CD4-positive, alpha-beta T cell treated with Interleukin-2 at 100 ng/mL for 4 hours (primary cell): ENCODE results near the gene CPEB2.
"Not testable (repeated sequence)": the region's sequence is repeated elsewhere in the genome, so short reads cannot be mapped to it uniquely, and the experiment has no call there.

Experiments
- DNase-seq: peaks from one replicate; pipeline ENCODE4 v3.0.0-alpha.2; 2020; ENCODE audit warnings: low spot score

The CPEB2 gene

GRCh38 chr4:15054541-15054940, 52.3 kb downstream of the CPEB2 start:
- DNase-seq = no peak

DNA sequence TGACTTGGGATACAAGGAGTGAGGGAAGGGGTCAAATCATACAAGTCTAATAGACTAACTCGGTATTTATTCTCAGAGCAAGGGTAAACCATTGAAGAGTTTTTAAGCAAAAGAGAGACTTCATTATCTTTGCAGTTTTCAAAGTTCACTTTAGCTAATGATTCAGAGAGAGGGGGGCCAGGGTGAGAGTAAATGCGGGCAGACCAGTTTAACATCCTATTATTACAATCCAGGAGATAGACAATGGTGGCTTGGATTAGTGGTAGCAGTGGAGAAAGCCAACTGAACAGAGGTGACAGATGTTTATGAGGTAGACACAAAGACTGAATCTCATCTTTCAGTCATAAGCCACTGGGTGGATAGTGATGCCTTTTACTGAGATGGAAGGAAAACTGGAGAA, 57.9 kb downstream of the CPEB2 start:
- no peak for DNase-seq

DNA sequence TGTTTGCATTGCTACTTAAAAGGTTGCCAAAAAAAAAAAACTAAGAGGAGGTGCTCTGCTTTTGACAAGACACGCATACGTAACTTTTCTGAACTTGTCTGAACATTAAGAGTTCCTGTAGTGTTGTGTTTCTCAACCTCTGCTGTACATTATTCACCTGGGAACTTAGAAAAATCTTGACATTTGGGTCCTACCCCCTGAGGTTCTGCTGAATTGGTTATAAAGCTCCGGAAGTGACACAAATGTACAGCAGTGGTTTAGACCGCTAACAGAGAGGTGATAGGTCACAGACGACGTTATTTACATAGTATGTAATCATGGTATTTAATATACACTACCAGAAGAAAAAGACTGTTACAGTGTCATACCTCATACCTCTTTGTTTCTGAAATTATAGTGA, 61.1 kb downstream of the CPEB2 start:
- no peak for DNase-seq

DNA sequence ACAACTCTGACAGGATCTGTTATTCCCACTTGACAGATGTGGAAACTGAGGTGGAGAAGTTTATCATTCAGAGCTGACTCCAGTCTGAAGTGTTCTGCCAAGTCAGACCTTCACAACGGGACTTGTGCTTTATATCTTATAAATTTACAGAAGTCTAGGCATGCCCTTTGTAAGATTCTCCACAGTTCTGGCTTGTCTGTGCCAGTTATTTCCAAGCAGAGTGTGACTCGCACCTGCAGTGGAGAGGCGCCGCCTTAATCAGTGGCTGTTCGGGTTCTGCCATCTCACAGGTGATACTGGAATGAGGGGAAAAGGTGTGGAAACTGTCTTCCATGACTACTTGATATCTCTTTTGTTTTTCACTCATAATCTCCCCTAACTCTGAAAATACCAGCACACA, 63.2 kb downstream of the CPEB2 start:
- no peak for DNase-seq

DNA sequence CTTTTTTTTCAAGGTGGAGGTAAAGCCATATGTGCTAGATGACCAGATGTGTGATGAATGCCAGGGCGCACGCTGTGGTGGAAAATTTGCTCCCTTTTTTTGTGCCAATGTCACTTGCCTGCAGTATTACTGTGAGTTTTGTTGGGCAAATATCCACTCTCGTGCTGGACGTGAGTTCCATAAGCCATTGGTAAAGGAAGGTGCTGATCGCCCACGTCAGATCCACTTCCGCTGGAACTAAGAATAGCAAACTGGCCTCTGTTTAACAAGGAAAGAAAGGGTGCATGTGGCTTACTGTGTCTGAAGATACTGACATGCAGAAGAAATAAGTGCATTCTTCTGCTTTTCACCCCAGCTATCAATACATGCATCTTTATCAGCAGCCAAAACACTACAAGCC, 63.9 kb downstream of the CPEB2 start:
- DNase-seq = no peak

GRCh38 chr4:15068298-15068697, 66.0 kb downstream of the CPEB2 start:
- no peak for DNase-seq

DNA sequence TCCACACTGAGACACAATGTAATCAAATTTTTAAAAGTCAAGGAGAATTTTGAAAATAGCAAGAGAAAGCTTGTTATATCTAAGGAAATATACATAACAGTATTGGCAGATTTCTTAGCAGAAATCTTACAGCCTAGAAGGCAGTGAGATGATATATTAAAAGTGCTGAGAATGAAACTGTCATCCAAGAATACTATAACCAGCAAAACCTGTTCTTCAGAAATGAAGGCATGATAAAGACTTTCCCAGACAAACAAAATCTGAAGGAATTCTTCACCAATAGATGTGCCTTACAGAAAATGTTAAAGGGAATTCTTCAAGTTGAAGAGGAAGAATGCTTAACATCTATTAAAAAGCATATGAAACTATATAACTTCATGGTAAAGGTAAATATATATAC, 73.6 kb downstream of the CPEB2 start:
- DNase-seq = no peak

DNA sequence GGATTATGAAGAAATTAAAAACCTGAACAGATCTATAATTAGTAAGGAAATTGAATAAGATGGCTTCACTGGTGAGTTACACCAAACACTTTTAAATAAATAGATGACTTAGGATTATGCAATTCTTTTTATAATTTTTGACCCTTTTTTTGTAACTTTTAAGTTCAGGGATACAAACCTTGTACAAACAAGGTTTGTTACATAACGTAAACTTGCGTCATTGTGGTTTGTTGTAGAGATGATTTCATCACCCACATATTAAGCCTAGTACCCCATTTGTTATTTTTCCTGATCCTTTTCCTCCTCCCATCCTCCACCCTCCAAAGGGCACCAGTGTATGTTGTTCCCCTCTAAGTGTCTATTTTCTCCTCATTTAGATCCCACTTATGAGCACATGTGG, 75.7 kb downstream of the CPEB2 start:
- no peak for DNase-seq

DNA sequence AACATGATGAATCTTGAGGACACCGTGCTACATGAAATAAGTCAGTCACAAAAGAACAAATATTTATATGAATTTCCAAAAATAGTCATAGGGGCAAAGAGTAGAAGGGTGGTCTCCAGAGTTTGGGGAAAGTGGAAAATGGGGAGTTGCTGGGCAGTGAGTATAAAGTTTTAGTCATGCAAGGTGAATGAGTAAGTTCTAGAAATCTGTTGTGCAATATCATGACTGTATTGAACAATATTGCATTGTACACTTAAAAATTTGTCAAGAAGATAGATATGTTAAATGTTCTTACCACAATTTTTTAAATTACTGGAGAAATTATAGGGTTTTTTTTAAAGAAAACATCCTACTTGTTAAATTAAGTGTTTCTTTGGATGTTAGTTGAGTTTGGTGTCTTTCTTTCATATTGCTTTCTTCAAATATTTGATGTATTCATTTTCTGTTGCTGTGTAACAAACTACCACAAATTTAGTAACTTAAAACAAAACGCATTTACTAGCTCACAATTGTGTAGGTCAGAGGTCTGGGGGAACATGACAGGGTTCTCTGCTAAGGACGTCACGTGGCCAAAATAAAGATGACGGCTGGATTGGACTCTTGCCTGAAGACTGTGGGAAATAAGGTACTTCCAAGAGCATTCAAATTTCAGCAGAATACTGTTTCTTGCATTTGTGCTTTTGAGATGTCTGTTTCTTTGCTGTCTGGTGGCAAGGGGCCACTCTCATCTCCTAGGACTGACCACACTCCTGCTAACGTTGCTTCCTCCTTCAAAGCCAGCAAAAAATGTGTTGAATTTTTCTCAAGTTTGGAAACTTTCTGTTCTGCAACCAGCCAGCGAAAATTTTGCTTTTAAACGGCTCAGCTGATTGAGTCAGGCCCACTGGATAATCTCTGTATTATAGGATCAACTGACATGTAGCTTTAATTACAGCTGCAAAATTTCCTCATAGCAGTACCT, 76.7 kb downstream of the CPEB2 start:
- DNase-seq = no peak

DNA sequence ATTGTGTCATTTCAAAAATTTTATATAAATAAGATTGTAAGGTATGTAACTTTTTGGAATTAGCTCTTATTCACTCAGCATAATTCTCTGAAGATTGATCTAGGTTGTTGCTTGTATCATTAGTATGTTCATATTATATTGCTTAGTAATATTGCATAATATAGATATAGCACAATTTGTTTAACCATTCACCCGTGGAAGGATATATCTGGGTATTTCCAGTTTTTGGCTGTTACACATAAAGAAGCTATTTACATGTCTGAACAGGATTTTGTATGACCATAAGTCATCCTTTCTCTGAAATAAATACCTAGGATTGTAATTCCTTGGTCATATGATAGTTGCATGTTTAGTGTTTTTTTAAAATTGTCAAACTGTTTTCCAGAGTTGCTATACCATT, 82.5 kb downstream of the CPEB2 start:
- no peak for DNase-seq

DNA sequence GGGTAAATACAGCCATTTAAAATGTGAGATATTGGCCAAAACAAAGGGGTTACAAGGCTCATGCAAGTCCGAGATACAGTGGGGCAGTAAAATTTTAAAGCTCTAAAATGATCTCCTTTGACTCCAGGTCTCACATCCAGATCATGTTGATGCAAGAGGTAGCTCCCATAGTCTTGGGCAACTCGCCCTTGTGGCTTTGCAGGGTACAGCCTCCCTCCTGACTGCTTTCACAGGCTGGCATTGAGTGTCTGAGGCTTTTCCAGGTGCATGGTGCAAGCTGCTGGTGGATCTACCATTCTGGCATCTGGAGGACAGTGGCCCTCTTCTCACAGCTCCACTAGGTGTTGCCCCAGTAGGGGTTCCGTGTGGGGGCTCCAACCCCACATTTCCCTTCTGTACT, 83.5 kb downstream of the CPEB2 start:
- DNase-seq = not testable (repeated sequence)

DNA sequence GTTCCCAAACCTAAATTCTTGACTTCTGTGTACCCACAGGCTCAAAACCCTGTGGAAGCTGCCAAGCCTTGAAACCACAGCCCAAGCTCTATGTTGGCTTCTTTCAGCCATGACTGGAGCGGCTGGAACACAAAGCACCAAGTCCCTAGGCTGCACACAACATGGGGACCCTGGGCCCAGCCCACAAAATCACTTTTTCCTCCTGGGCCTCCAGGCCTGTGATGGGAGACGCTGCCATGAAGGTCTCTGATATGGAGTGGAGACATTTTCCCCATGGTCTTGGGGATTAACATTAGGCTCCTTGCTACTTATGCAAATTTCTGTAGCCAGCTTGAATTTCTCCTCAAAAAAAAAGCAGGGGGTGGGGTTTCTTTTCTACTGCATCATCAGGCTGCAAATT, 84.0 kb downstream of the CPEB2 start:
- not testable (repeated sequence) for DNase-seq

DNA sequence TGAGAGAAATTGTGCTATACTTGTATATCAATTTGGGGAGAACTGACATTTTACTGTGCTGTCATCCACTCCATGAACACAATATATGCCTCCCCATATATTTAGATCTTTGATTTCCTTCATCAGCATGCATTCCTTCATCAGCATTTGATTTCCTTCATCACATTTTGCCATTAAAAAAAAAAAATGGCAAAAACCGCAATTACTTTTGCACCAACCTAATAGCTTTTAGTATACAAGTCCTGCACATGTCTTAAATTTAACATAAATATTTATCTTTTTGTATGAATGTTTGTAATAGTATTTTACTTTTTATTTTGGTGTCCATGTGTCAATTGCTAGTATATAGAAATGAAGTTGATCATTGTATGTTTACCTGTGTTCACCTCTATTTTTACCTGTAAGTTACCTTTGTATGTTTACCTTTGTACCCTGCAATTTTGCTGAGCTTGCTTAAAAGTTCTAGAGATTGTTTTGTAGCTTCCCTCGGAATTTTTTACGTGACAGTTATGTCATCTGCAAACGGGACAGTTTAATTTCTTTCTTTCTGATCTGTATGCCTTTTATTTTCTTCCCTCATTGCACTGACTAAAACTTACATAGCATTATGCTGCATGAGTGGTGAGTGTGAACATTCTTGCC, 86.2 kb downstream of the CPEB2 start:
- DNase-seq = no peak

DNA sequence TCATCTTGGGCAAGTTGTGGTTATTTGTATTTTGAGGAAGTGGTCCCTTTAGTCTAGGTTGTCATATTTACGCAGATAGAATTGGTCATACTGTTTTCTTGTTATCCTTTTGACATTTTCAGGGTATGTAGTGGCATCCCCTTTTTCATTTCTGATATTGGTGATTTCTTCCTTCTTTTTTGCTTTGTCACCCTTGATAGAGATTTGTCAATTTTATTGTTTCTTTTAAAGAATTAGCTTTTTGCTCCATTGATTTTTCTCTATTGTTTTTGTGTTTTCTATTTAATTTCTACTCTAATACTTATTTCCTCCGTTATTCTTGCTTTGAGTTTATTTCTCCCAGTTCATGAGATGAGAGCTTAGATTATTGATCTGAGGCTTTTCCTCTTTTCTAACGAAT, 87.7 kb downstream of the CPEB2 start:
- DNase-seq = no peak

DNA sequence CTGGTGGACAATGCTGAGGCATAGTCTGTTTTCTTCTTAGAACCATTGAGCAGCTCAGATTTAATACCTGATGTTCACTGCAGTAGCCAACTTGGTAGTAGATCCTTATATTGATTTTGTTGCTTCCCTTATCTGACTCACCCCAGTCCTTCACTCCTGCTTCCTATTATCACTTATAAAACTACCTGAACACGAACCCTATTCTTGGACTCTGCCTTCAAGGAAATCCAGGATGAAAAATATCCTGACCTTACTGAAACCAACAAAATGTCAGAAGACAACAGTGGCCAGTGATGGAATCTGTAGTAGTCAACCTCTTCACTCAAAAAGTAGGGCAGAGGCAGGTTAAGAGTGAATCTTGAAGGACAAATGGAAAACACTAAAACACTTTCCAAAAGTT, 98.1 kb downstream of the CPEB2 start:
- no peak for DNase-seq

DNA sequence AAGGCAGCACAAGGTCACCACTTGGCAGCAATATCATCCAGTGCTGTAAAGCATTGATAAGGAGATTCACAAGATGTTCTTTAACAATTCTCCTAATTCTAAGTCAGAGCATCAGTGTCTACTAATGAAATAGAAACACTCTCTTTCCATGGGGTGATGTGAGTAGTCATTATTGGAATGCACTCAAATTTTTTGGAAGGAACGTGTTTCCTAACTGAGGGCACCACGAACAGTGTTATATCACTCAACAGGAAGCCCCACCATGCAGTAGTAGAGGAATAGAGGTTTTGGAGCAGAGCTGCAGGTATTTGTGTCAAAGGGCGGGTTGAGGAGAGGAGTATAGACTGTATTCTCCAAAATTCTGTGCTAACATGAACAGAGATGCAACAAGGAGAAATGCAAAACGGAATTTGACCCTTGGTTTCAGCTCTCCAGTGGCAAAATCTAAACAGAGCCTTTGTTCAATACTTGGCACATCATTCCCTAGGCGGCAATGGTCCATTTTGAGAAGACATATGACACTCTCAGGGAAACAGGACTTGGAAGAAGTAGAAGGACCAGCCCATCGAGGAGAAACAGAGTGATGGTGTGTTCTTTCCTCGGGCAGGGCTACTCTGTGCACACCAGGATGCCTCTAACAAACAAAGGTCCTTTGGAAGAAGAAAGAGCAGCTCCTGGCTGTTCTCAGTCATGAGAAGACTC, 98.9 kb downstream of the CPEB2 start:
- DNase-seq = no peak

GRCh38 chr4:15104825-15105224, 102.5 kb downstream of the CPEB2 start:
- DNase-seq = no peak

GRCh38 chr4:15106399-15106798, 104.1 kb downstream of the CPEB2 start:
- no peak for DNase-seq

DNA sequence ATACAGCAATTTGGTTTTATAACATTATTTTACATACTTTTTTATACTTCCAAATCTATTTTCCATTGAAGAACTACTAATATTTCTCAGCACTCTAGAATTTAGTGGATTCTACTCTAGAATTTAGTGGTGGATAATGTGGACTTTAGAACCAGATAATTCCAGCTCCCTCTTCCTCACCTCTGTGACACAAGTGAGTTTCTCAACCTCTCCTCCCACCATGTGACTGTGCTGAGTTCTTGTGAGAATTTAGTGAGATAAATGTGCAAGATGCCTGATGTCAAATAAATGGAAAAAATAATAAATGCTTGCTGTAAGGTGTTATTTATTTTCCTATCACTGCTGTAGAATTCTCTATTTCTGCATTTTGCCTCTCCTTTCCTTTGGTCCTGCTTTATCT, 107.3 kb downstream of the CPEB2 start:
- no peak for DNase-seq

GRCh38 chr4:15110120-15110571, 107.9 kb downstream of the CPEB2 start:
- DNase-seq = no peak

DNA sequence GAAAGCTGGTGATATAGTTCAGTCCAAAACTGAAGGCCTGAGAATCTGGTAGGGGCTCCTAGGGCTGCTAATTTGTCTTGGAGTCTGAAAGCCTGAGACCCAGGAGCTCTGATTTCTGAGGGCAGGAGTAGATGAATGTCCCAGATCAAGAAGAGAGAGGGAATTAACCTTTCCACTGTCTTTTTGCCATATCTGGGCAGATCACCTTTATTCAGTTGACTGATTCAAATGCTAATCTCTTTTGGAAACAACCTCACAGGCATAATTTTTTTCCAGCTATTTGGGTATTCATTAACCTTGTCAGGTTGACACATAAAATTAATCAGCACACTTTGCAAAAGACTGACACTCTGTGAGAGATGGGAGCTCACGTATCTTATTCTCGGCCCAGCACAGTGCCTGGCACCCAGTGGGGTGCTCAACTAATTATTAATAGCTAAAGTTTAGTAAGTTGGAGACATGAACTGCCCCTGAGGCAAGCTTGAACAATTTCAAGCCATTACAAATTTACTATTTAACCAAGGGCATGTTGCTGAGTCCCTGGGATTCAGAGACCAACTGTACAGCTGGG, 114.3 kb downstream of the CPEB2 start:
- DNase-seq = no peak

DNA sequence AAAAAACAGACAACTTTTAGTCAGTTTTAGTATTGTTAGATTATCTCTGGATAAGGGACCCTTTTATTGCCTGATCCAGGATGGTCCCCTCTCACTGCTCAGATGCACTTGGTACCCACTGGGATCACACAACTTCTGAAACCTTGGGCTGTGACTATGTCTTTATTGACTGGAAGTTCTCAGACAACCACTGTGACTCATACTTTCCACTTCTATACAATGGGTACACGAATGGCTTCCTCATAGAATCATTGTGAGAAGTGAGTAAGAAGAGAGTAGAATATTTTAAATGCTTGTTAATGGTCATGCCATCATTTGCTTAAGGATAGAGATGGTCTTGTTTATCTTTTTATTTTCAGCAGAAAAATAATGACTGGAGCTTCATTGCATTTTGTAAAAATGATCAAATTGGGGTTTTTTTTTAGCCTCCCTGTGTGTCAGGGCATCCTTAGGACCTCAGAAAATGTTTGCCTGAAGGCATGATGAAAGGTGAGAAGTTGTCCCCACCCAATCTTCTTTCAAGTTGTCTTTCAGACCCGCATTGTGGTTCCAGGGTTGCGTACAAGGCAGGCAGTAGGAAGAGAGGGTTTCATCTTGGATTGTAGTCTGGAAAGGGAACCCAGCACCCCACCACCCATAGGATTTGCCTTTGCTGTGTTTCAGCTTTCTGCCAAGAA, 115.1 kb downstream of the CPEB2 start:
- no peak for DNase-seq
